HepG2 (cell line): ENCODE measurements around the gene NEDD4L.

Experiments used
- FIP1L1 ChIP-seq: fragments of 200-400 bp; formaldehyde crosslinking; IDR thresholded peaks from 2 replicates; pipeline ENCODE4 v1.6.1; 2018; ENCODE audit warnings: low read depth, mild to moderate bottlenecking, low read length, moderate library complexity, borderline replicate concordance; ENCODE audit not compliant: insufficient read depth
- GABPB1 ChIP-seq: IDR thresholded peaks from 2 replicates; pipeline ENCODE4 v1.6.1; 2016; ENCODE audit warnings: mild to moderate bottlenecking, missing genetic modification reagents, moderate library complexity, missing compliant biosample characterization
- MAFK ChIP-seq, 2 experiments: IDR thresholded peaks in 1 of 2; conservative IDR thresholded peaks in 1 of 2; 2 replicates each; pipeline ENCODE4 v1.6.1; 2011; ENCODE audit warnings: improper control_type of control experiment in 2 of 2, low read length in 2 of 2
- RAD21 ChIP-seq: fragments of 450-650 bp; formaldehyde crosslinking; IDR thresholded peaks from 2 replicates; pipeline ENCODE4 v1.5.0; 2020; ENCODE audit warnings: mild to moderate bottlenecking
- ZNF670 ChIP-seq: sonication (generic); formaldehyde crosslinking; IDR thresholded peaks from 2 replicates; pipeline ENCODE4 v1.8.0; 2022; ENCODE audit warnings: mild to moderate bottlenecking, missing genetic modification reagents, borderline replicate concordance

DNA sequence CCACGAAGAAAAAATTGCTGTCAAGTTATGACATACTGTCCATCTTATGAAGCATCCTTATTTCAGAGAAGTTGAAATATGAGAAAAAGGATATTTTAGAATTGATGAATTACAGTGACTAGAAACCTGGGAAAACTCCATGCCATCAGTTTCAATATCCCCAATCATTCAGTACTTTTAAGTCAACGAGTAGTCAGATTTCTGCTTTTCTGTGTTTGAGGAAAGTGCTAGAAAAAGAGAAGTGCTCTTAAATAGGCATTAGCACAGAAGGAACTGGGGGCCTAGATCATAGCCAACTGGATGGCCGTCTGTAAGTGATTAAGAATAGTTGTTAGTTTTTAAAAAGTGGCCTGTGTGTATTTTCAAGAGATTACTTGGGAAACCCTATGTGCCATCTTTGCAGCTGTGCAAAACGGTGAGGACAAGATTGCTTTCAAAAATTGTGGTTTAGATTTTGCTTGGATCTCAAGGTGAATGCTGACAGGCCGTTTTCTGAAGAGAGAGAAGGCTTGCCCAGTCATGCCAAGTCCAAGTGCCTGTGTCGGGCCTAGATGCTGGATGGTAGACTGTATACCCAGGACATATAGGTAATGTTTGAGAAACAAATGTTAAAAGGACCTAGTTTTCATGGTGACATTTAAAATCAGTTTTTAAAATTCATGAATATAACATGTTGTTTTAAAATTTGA lies 5.1 kb downstream of the NEDD4L start:
- no peak for TF ChIP-seq ZNF670 (CRISPR knock-in tag)
- TF ChIP-seq RAD21 = no peak
- no peak for TF ChIP-seq MAFK (conservative IDR thresholded peaks at IDR 0.05 in 1 of 2, IDR thresholded peaks at IDR 0.05 in 1 of 2; ENCODE audit: low read length in 2 of 2)
- no peak for TF ChIP-seq FIP1L1
- no peak for TF ChIP-seq GABPB1 (CRISPR knock-in tag)
